ENCODE results near the gene MYH13.

- TF ChIP-seq, protein P1, sequence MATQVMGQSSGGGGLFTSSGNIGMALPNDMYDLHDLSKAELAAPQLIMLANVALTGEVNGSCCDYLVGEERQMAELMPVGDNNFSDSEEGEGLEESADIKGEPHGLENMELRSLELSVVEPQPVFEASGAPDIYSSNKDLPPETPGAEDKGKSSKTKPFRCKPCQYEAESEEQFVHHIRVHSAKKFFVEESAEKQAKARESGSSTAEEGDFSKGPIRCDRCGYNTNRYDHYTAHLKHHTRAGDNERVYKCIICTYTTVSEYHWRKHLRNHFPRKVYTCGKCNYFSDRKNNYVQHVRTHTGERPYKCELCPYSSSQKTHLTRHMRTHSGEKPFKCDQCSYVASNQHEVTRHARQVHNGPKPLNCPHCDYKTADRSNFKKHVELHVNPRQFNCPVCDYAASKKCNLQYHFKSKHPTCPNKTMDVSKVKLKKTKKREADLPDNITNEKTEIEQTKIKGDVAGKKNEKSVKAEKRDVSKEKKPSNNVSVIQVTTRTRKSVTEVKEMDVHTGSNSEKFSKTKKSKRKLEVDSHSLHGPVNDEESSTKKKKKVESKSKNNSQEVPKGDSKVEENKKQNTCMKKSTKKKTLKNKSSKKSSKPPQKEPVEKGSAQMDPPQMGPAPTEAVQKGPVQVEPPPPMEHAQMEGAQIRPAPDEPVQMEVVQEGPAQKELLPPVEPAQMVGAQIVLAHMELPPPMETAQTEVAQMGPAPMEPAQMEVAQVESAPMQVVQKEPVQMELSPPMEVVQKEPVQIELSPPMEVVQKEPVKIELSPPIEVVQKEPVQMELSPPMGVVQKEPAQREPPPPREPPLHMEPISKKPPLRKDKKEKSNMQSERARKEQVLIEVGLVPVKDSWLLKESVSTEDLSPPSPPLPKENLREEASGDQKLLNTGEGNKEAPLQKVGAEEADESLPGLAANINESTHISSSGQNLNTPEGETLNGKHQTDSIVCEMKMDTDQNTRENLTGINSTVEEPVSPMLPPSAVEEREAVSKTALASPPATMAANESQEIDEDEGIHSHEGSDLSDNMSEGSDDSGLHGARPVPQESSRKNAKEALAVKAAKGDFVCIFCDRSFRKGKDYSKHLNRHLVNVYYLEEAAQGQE (IDR thresholded peaks at IDR 0.05; ENCODE audit: low read depth, low read length), result no peak
- TF ChIP-seq, protein P2, sequence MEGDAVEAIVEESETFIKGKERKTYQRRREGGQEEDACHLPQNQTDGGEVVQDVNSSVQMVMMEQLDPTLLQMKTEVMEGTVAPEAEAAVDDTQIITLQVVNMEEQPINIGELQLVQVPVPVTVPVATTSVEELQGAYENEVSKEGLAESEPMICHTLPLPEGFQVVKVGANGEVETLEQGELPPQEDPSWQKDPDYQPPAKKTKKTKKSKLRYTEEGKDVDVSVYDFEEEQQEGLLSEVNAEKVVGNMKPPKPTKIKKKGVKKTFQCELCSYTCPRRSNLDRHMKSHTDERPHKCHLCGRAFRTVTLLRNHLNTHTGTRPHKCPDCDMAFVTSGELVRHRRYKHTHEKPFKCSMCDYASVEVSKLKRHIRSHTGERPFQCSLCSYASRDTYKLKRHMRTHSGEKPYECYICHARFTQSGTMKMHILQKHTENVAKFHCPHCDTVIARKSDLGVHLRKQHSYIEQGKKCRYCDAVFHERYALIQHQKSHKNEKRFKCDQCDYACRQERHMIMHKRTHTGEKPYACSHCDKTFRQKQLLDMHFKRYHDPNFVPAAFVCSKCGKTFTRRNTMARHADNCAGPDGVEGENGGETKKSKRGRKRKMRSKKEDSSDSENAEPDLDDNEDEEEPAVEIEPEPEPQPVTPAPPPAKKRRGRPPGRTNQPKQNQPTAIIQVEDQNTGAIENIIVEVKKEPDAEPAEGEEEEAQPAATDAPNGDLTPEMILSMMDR (IDR thresholded peaks at IDR 0.05), result no peak
- TF ChIP-seq EZH2phosphoT487 (IDR thresholded peaks at IDR 0.05; ENCODE audit: borderline replicate concordance, low read depth), result no peak
- TF ChIP-seq MXI1 (IDR thresholded peaks at IDR 0.05; ENCODE audit: low read depth, low read length), result no peak
- no peak for TF ChIP-seq JUND (IDR thresholded peaks at IDR 0.05)
- no peak for TF ChIP-seq POLR2AphosphoS5 (IDR thresholded peaks at IDR 0.05; ENCODE audit: low read depth, low read length)
- TF ChIP-seq, protein P3, sequence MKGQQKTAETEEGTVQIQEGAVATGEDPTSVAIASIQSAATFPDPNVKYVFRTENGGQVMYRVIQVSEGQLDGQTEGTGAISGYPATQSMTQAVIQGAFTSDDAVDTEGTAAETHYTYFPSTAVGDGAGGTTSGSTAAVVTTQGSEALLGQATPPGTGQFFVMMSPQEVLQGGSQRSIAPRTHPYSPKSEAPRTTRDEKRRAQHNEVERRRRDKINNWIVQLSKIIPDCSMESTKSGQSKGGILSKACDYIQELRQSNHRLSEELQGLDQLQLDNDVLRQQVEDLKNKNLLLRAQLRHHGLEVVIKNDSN (IDR thresholded peaks at IDR 0.05; ENCODE audit: borderline replicate concordance, low read depth), result no peak
- no peak for TF ChIP-seq CHD2 (IDR thresholded peaks at IDR 0.05; ENCODE audit: low read length, partially characterized antibody)
- no peak for TF ChIP-seq FOSL2 (IDR thresholded peaks at IDR 0.05; ENCODE audit: borderline replicate concordance, low read depth)
These were observed 96.4 kb downstream of the MYH13 start for GRCh38 chr17:10276436-10276835.

Data from SK-N-SH (cell line).